T-cell (primary cell): ENCODE measurements around the gene CYP4A22. TPM values are rescaled to one million over a fixed set of nuclear protein-coding genes. Genes with fewer than 3 reads are reported as not detected.
"Not testable (repeated sequence)": the region's sequence is repeated elsewhere in the genome, so short reads cannot be mapped to it uniquely, and the experiment has no call there.

Source experiments
- ATAC-seq, 4 experiments: fragments of 200-7000 bp in 3 of 4; fragments of 150-1000 bp in 1 of 4; cut with Tn5 transposase; replicated peaks in 1 of 4; 1 replicate in 3 of 4; 2 replicates in 1 of 4; pipeline ENCODE4 v1.10.0; 2021; ENCODE audit warnings: moderate library complexity in 3 of 4, mild to moderate bottlenecking in 2 of 4, moderate number of reproducible peaks in 1 of 4
- CTCF ChIA-PET, 2 donors: fragments of 300-600 bp; sonication (Branson Sonifier 250); formaldehyde crosslinking; loops; one replicate each; lab custom pipeline; 2022; ENCODE audit warnings: antibody characterized with exemption in 2 of 2; lab: Charles Lee
- POLR2A ChIA-PET, 2 donors: fragments of 300-600 bp; sonication (Branson Sonifier 250); formaldehyde crosslinking; loops; one replicate each; lab custom pipeline; 2022; ENCODE audit warnings: antibody characterized with exemption in 2 of 2; lab: Charles Lee
- DNase-seq, 35 experiments: peaks; one replicate each; pipeline versions ENCODE4 v3.0.0 to v3.0.0-alpha.2; 2013 to 2023
- H3K27ac ChIP-seq: one replicate; pipeline ENCODE4 v1.5.1; 2013; ENCODE audit warnings: low read length
- H3K27me3 ChIP-seq, 2 experiments: replicated peaks in 1 of 2; 1 replicate in 1 of 2; 2 replicates in 1 of 2; pipeline versions ENCODE4 v1.6.1 to v1.7.0; 2013; ENCODE audit warnings: low read length in 1 of 2, mixed read lengths in 1 of 2; ENCODE audit not compliant: control insufficient read depth in 2 of 2, insufficient read depth in 2 of 2; ENCODE audit errors: extremely low read depth in 1 of 2
- H3K36me3 ChIP-seq, 2 donors: 1 replicate in 1 of 2; 2 replicates in 1 of 2; pipeline versions ENCODE4 v1.6.1 to v1.7.0; 2013; ENCODE audit warnings: low read length in 1 of 2; ENCODE audit not compliant: control insufficient read depth in 2 of 2, insufficient read depth in 1 of 2; ENCODE audit errors: extremely low read depth in 1 of 2
- H3K4me1 ChIP-seq, 2 experiments: 1 replicate in 1 of 2; 2 replicates in 1 of 2; pipeline versions ENCODE4 v1.6.1 to v1.7.0; 2013; ENCODE audit warnings: low read length in 2 of 2, mixed read lengths in 1 of 2; ENCODE audit not compliant: insufficient read depth in 2 of 2, control insufficient read depth in 1 of 2; ENCODE audit errors: extremely low read depth in 1 of 2
- H3K4me3 ChIP-seq, 2 donors: 1 replicate in 1 of 2; 2 replicates in 1 of 2; pipeline versions ENCODE4 v1.5.1 to v1.7.0; 2013; ENCODE audit warnings: mild to moderate bottlenecking in 2 of 2, low read length in 1 of 2, moderate library complexity in 1 of 2; ENCODE audit not compliant: control insufficient read depth in 1 of 2; ENCODE audit errors: extremely low read depth in 1 of 2
- H3K9me3 ChIP-seq: 2 replicates; pipeline ENCODE4 v1.7.0; 2013
- H3K27ac Mint-ChIP-seq, 2 donors: one replicate each; pipeline ENCODE4 v1.8.0; 2020 to 2021; ENCODE audit warnings: mild to moderate bottlenecking in 2 of 2, mixed read lengths in 2 of 2
- H3K27me3 Mint-ChIP-seq, 2 donors: one replicate each; pipeline ENCODE4 v1.8.0; 2021 to 2022; ENCODE audit warnings: mixed read lengths in 2 of 2
- H3K36me3 Mint-ChIP-seq: one replicate; pipeline ENCODE4 v1.8.0; 2021; ENCODE audit warnings: mixed read lengths
- H3K4me1 Mint-ChIP-seq, 3 donors: one replicate each; pipeline ENCODE4 v1.8.0; 2020 to 2022; ENCODE audit warnings: mixed read lengths in 3 of 3, mild to moderate bottlenecking in 1 of 3
- H3K4me3 Mint-ChIP-seq, 3 donors: one replicate each; pipeline ENCODE4 v1.8.0; 2020 to 2022; ENCODE audit warnings: mild to moderate bottlenecking in 3 of 3, mixed read lengths in 3 of 3, moderate library complexity in 3 of 3
- H3K9me3 Mint-ChIP-seq, 3 donors: one replicate each; pipeline ENCODE4 v1.8.0; 2020 to 2022; ENCODE audit warnings: mixed read lengths in 3 of 3
- WGBS: methylation state at CpG from one replicate; pipeline ENCODE4 v1.1.5; 2013; ENCODE audit warnings: missing lambda C conversion rate; ENCODE audit not compliant: insufficient coverage; 5-methylcytosine and 5-hydroxymethylcytosine counted together
- total RNA-seq, 35 experiments: library from RNA in 6 of 35; stranded (reverse) in 6 of 35; fragments of 120-200 nt in 1 of 35; gene quantifications; one replicate each; pipeline versions ENCODE4 v1.2.1 to v1.2.4 and lab custom pipeline; 2013 to 2026

Gene CYP4A22
- total RNA-seq, 5 donors from 2014 or later (not counting 1 experiment from before 2014, with no cell fraction given), result not detected

DNA sequence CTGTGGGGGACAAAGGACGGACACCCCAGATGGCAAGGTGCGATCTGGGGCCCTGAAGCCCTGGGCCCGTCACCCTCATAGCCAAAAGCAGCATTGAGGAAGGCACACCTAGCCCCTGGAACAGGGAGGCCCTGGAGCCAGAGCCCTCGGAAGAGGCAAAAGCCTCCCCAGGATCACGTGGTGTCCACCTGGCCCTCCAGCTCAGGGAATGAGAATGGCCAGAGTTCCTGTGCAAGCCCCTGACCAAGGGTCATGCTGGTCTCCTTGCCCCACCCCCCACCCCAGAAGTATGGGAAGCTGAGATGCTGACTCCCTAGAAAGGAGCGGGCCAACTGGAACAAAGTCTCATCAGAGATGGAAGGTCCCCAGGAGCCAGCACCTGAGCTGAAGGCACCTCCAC, 53.6 kb downstream of the CYP4A22 start:
- Histone ChIP-seq H3K9me3 (no peaks in the 10 kb centered on the region), H3K27me3 (peaks cover 0 to 27% of the 10 kb centered on the region in 2 experiments), H3K4me1 (peaks cover 0 to 6% of the 10 kb centered on the region in 2 experiments), H3K4me3 (no peak overlapping the region), H3K27ac (no peak overlapping the region), H3K36me3 (no peaks in the 10 kb centered on the region)
- POLR2A ChIA-PET, result no interaction called here
- no peak for ATAC-seq
- DNase-seq, result peak in 1 of 35 experiments; percentile 12
- H3K4me1 Mint-ChIP-seq, result no peaks in the 10 kb centered on the region
- H3K27me3 Mint-ChIP-seq, result peaks cover 5 to 9% of the 10 kb centered on the region in 2 donors
- 77% methylated on average over 5 of the region's 6 CpGs for WGBS
- CTCF ChIA-PET, result interaction anchor here in 1 of 2 donors (1.2 kb wide), 1 partner anchor 15 kb away, joined by 4 read pairs; no protein-coding TSS in a partner anchor
- no peaks in the 10 kb centered on the region for H3K36me3 Mint-ChIP-seq
- no peak overlapping the region for H3K4me3 Mint-ChIP-seq
- no peak overlapping the region for H3K27ac Mint-ChIP-seq
- no peaks in the 10 kb centered on the region for H3K9me3 Mint-ChIP-seq

- ATAC-seq (no peak), DNase-seq (peak in 2 of 35 experiments; percentile 3 to 22)
- Histone ChIP-seq H3K27ac (no peak overlapping the region), H3K36me3 (no peaks in the 10 kb centered on the region), H3K4me3 (no peak overlapping the region), H3K9me3 (no peaks in the 10 kb centered on the region), H3K4me1 (peaks cover 0 to 6% of the 10 kb centered on the region in 2 experiments), H3K27me3 (peaks cover 0 to 32% of the 10 kb centered on the region in 2 experiments)
- 80% methylated on average over 1 of the region's 4 CpGs for WGBS
- Mint-ChIP-seq H3K9me3 (no peaks in the 10 kb centered on the region), H3K4me1 (no peaks in the 10 kb centered on the region), H3K36me3 (no peaks in the 10 kb centered on the region), H3K27me3 (peaks cover 4 to 13% of the 10 kb centered on the region in 2 donors), H3K27ac (no peak overlapping the region), H3K4me3 (no peak overlapping the region)
- ChIA-PET POLR2A (no interaction called here), CTCF (interaction anchor here (0.6 to 2.0 kb wide), 10 partner anchors 9 to 516 kb away, joined by 3 to 6 read pairs (median 3); no protein-coding TSS in a partner anchor)
Measured at GRCh38 chr1:47191940-47192457, 54.8 kb downstream of the CYP4A22 start.

- Histone ChIP-seq H3K4me1 (peaks cover 0 to 6% of the 10 kb centered on the region in 2 experiments), H3K27me3 (peaks cover 0 to 32% of the 10 kb centered on the region in 2 experiments), H3K36me3 (no peaks in the 10 kb centered on the region), H3K9me3 (no peaks in the 10 kb centered on the region), H3K4me3 (no peak overlapping the region), H3K27ac (no peak overlapping the region)
- 18% methylated on average over 8 of the region's 10 CpGs for WGBS
- Mint-ChIP-seq H3K36me3 (no peaks in the 10 kb centered on the region), H3K4me1 (no peaks in the 10 kb centered on the region), H3K4me3 (no peak overlapping the region), H3K27me3 (peaks cover 6 to 16% of the 10 kb centered on the region in 2 donors), H3K27ac (no peak overlapping the region), H3K9me3 (no peaks in the 10 kb centered on the region)
- DNase-seq (peak; percentile 8 to 77 (median 49)), ATAC-seq (peak; percentile 57 to 77 (median 74))
- POLR2A ChIA-PET, result no interaction called here
- CTCF ChIA-PET, result interaction anchor here (0.6 to 3.1 kb wide), 16 partner anchors 8 to 518 kb away, joined by 3 to 15 read pairs (median 3); no protein-coding TSS in a partner anchor
Measured at GRCh38 chr1:47192458-47193384, 55.5 kb downstream of the CYP4A22 start.

- H3K36me3 Mint-ChIP-seq, H3K4me1 Mint-ChIP-seq, POLR2A ChIA-PET, H3K27ac Mint-ChIP-seq, H3K4me1 ChIP-seq, H3K27ac ChIP-seq, H3K9me3 ChIP-seq, H3K9me3 Mint-ChIP-seq, ATAC-seq, H3K4me3 ChIP-seq, H3K4me3 Mint-ChIP-seq, H3K36me3 ChIP-seq: not testable (repeated sequence)
- whole genome bisulfite sequencing, result 95% methylated on average over 5 of the region's 10 CpGs
- CTCF ChIA-PET, result interaction anchor here (0.8 to 3.1 kb wide), 11 partner anchors 9 to 517 kb away, joined by 3 to 15 read pairs (median 4); no protein-coding TSS in a partner anchor
- peak in 1 of 35 experiments; percentile 14 for DNase-seq
- peaks cover 0 to 35% of the 10 kb centered on the region in 2 experiments for H3K27me3 ChIP-seq
- H3K27me3 Mint-ChIP-seq, result peaks cover 13 to 24% of the 10 kb centered on the region in 2 donors
Measured at GRCh38 chr1:47193496-47193895, 56.3 kb downstream of the CYP4A22 start.

DNA sequence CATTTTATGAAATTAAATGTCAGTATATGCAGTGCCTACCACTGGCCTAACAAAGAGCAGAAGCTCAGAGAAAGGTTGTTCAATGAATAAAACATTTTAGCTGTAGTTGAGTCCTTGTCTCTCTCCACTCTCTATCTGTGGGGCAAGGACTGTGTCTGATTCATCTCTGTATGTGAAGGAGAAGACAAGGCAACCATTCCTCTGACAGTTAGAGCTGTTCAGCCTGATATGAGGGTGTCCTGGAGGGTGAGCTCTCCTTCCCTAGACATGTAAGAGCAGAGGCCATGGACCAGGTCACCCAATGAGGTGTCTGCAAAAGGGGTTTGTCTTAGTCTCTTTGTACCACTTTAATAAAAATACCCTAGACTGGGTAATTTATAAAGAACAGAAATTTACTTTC, 57.1 kb downstream of the CYP4A22 start:
- ATAC-seq, result no peak
- Histone ChIP-seq H3K36me3 (no peaks in the 10 kb centered on the region), H3K4me1 (peaks cover 0 to 6% of the 10 kb centered on the region in 2 experiments), H3K27ac (no peak overlapping the region), H3K4me3 (no peak overlapping the region), H3K27me3 (peaks cover 0 to 41% of the 10 kb centered on the region in 2 experiments), H3K9me3 (no peaks in the 10 kb centered on the region)
- CTCF ChIA-PET, result interaction anchor here (0.8 to 3.1 kb wide), 3 partner anchors 9 to 16 kb away, joined by 3 to 15 read pairs (median 11); no protein-coding TSS in a partner anchor
- POLR2A ChIA-PET, result no interaction called here
- Mint-ChIP-seq H3K9me3 (no peaks in the 10 kb centered on the region), H3K36me3 (no peaks in the 10 kb centered on the region), H3K27ac (no peak overlapping the region), H3K27me3 (peaks cover 21 to 32% of the 10 kb centered on the region in 2 donors), H3K4me1 (no peaks in the 10 kb centered on the region), H3K4me3 (no peak overlapping the region)
- peak in 1 of 35 experiments; percentile 7 for DNase-seq

DNA sequence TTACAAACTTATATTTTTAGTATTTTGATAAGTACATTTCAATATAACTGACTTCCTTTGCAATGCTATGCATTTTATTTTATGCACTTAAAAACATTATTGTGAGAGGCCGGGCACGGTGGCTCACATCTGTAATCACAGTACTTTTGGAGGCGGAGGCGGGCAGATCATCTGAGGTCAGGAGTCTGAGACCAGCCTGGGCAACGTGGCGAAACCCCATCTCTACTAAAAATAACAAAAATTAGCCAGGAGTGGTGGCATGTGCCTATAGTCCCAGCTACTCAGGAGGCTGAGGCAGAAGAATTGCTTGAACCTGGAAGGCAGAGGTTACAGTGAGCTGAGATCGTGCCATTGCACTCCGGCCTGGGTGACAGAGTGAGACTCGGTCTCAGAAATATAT, 58.7 kb downstream of the CYP4A22 start:
- H3K27me3 ChIP-seq, result peaks cover 0 to 45% of the 10 kb centered on the region in 2 experiments
- H3K36me3 ChIP-seq, CTCF ChIA-PET, H3K4me1 Mint-ChIP-seq, H3K4me3 ChIP-seq, DNase-seq, H3K27ac Mint-ChIP-seq, H3K27ac ChIP-seq, H3K36me3 Mint-ChIP-seq, H3K9me3 ChIP-seq, POLR2A ChIA-PET, H3K9me3 Mint-ChIP-seq, ATAC-seq, H3K4me3 Mint-ChIP-seq, H3K4me1 ChIP-seq: not testable (repeated sequence)
- WGBS, result no CpG with 5 or more reads among the region's 9 CpGs
- H3K27me3 Mint-ChIP-seq, result peaks cover 30 to 40% of the 10 kb centered on the region in 2 donors
